AG10803 (cell line): Measurements from ENCODE around the gene KMT2B.

Experiments used
- DNase-seq: peaks from one replicate; pipeline ENCODE4 v3.0.0; 2010; ENCODE audit warnings: low read depth
- H3K4me3 ChIP-seq: 2 replicates; pipeline ENCODE4 v1.5.1; 2011; ENCODE audit warnings: mild to moderate bottlenecking, low read length, control low read depth
- CTCF ChIP-seq: conservative IDR thresholded peaks from 2 replicates; pipeline ENCODE4 v1.5.1; 2011; ENCODE audit warnings: mild to moderate bottlenecking, low read length, control low read depth, inconsistent platforms

The KMT2B gene

GRCh38 chr19:35786299-35787160 is 68.7 kb downstream of the KMT2B start:
- no peak overlapping the region for H3K4me3 ChIP-seq
- no peak for DNase-seq
- TF ChIP-seq CTCF: no peak

GRCh38 chr19:35787227-35787799 is 69.5 kb downstream of the KMT2B start:
- no peak overlapping the region for H3K4me3 ChIP-seq
- DNase-seq: no peak
- no peak for TF ChIP-seq CTCF
